Measurements from ENCODE around the gene PGRMC2.

The PGRMC2 gene

GRCh38 chr4:128287141-128287870 lies at the start of gene PGRMC2:
Gene PGRMC2 (minus strand): TSS chr4:128287813. CDS start chr4:128287790, 23 bp downstream.
- DNase-seq, result no peak

GRCh38 chr4:128335541-128335940 lies 47.9 kb upstream of the PGRMC2 start:
- DNase-seq, result no peak

GRCh38 chr4:128334256-128334655 lies 46.6 kb upstream of the PGRMC2 start:
- no peak for DNase-seq

- no peak for DNase-seq
Observed at GRCh38 chr4:128333309-128334018, 45.9 kb upstream of the PGRMC2 start.

- no peak for DNase-seq
Observed at GRCh38 chr4:128332081-128332480, 44.5 kb upstream of the PGRMC2 start.

GRCh38 chr4:128329638-128330037 lies 42.0 kb upstream of the PGRMC2 start:
- no peak for DNase-seq

GRCh38 chr4:128328106-128328505 lies 40.5 kb upstream of the PGRMC2 start:
- no peak for DNase-seq

GRCh38 chr4:128323401-128323800 lies 35.8 kb upstream of the PGRMC2 start:
- DNase-seq, result no peak

- DNase-seq, result no peak
Observed at GRCh38 chr4:128322986-128323385, 35.4 kb upstream of the PGRMC2 start.

- no peak for DNase-seq
Observed at GRCh38 chr4:128322311-128322710, 34.7 kb upstream of the PGRMC2 start.

GRCh38 chr4:128320656-128321055 lies 33.0 kb upstream of the PGRMC2 start:
- DNase-seq, result no peak

- no peak for DNase-seq
Observed at GRCh38 chr4:128315756-128316520, 28.3 kb upstream of the PGRMC2 start.

- no peak for DNase-seq
Observed at GRCh38 chr4:128311659-128312403, 24.2 kb upstream of the PGRMC2 start.

GRCh38 chr4:128310266-128310697 lies 22.7 kb upstream of the PGRMC2 start:
- DNase-seq, result peak; percentile 0

- DNase-seq, result no peak
Observed at GRCh38 chr4:128309585-128309984, 22.0 kb upstream of the PGRMC2 start.

GRCh38 chr4:128308986-128309385 lies 21.4 kb upstream of the PGRMC2 start:
- DNase-seq, result no peak

- DNase-seq, result no peak
Observed at GRCh38 chr4:128307123-128307571, 19.5 kb upstream of the PGRMC2 start.

GRCh38 chr4:128305942-128306341 lies 18.3 kb upstream of the PGRMC2 start:
- no peak for DNase-seq

- DNase-seq, result no peak
Observed at GRCh38 chr4:128303986-128304385, 16.4 kb upstream of the PGRMC2 start.

GRCh38 chr4:128303405-128303785 lies 15.8 kb upstream of the PGRMC2 start:
- DNase-seq, result no peak

- DNase-seq, result no peak
Observed at GRCh38 chr4:128301979-128302378, 14.4 kb upstream of the PGRMC2 start.

- no peak for DNase-seq
Observed at GRCh38 chr4:128299848-128300247, 12.2 kb upstream of the PGRMC2 start.

GRCh38 chr4:128298852-128299251 lies 11.2 kb upstream of the PGRMC2 start:
- DNase-seq, result no peak
